SU-DHL-6 (cell line): ENCODE data around the gene NCKAP1.

Experiments used
- H2AFZ ChIP-seq: fragments of 200-600 bp; sonication (generic); 2 replicates; pipeline ENCODE4 v1.6.1; 2014; ENCODE audit warnings: low read depth, mild to moderate bottlenecking, moderate library complexity, mixed read lengths, antibody characterized with exemption, low read length; ENCODE audit not compliant: severe bottlenecking
- H3F3A ChIP-seq: fragments of 200-600 bp; shearing (Covaris generic); 2 replicates; pipeline ENCODE4 v1.6.0; 2016; ENCODE audit warnings: antibody characterized with exemption, mild to moderate bottlenecking; ENCODE audit not compliant: insufficient read depth
- H3K27ac ChIP-seq: fragments of 200-600 bp; sonication (generic); 2 replicates; pipeline ENCODE4 v1.5.1; 2016; ENCODE audit warnings: low read depth, mild to moderate bottlenecking, low read length, moderate library complexity, mixed read lengths
- H3K27me3 ChIP-seq: fragments of 200-600 bp; sonication (generic), shearing (Covaris generic); 2 replicates; pipeline ENCODE4 v1.6.0; 2014; ENCODE audit warnings: mild to moderate bottlenecking, low read length
- H3K36me3 ChIP-seq: fragments of 200-600 bp; sonication (generic); 2 replicates; pipeline ENCODE4 v1.6.1; 2014; ENCODE audit warnings: mild to moderate bottlenecking, low read length, mixed read lengths
- H3K4me2 ChIP-seq: fragments of 300-600, 200-600 bp; shearing (Covaris generic), sonication (generic); 2 replicates; pipeline ENCODE4 v1.6.0; 2014; ENCODE audit warnings: low read length, low read depth, mild to moderate bottlenecking; ENCODE audit not compliant: poor library complexity, severe bottlenecking
- H3K4me3 ChIP-seq: fragments of 200-600 bp; sonication (generic); 2 replicates; pipeline ENCODE4 v1.5.1; 2014; ENCODE audit warnings: antibody characterized with exemption, low read length, mild to moderate bottlenecking, mixed read lengths; ENCODE audit not compliant: insufficient read depth, poor library complexity, severe bottlenecking
- H3K79me2 ChIP-seq: fragments of 200-600 bp; sonication (generic); 2 replicates; pipeline ENCODE4 v1.6.1; 2014; ENCODE audit warnings: mild to moderate bottlenecking, low read length, moderate library complexity; ENCODE audit not compliant: insufficient read depth
- H3K9ac ChIP-seq: fragments of 200-600 bp; sonication (generic); 2 replicates; pipeline ENCODE4 v1.7.0; 2014; ENCODE audit warnings: mild to moderate bottlenecking, low read length
- H3K9me2 ChIP-seq: fragments of 200-600 bp; sonication (generic); replicated peaks from 2 replicates; pipeline ENCODE4 v1.6.1; 2014; ENCODE audit warnings: low read length; ENCODE audit not compliant: insufficient read depth
- H3K9me3 ChIP-seq: fragments of 200-600 bp; sonication (generic); 2 replicates; pipeline ENCODE4 v1.6.1; 2014; ENCODE audit warnings: low read length, mixed read lengths; ENCODE audit not compliant: insufficient read depth
- H4K20me1 ChIP-seq: fragments of 200-600 bp; sonication (generic); 2 replicates; pipeline ENCODE4 v1.6.1; 2014; ENCODE audit warnings: low read depth, mild to moderate bottlenecking, antibody characterized with exemption, low read length, moderate library complexity, mixed read lengths
- EZH2phosphoT487 ChIP-seq: fragments of 200-600 bp; sonication (generic), shearing (Covaris generic); conservative IDR thresholded peaks from 2 replicates; pipeline ENCODE4 v1.6.1; 2018; ENCODE audit warnings: mild to moderate bottlenecking, antibody characterized with exemption, low read length, moderate library complexity, mixed read lengths
- TF ChIP-seq, protein P1 (sequence below): fragments of 200-600 bp; sonication (generic); IDR thresholded peaks from one replicate; pipeline ENCODE4 v1.5.1; 2017; ENCODE audit warnings: antibody characterized with exemption, mild to moderate bottlenecking, low read length, moderate library complexity; ENCODE audit not compliant: insufficient read depth, poor library complexity, severe bottlenecking

NCKAP1 gene

GRCh38 chr2:183010112-183010511 is 28.1 kb downstream of the NCKAP1 start:
- Histone ChIP-seq H3K79me2 (no peaks in the 10 kb centered on the region), H3K9me2 (no peaks in the 10 kb centered on the region), H3F3A (no peaks in the 10 kb centered on the region), H3K4me2 (no peak overlapping the region), H3K27ac (no peak overlapping the region), H2AFZ (no peak overlapping the region), H3K9ac (no peak overlapping the region), H3K36me3 (no peaks in the 10 kb centered on the region), H3K4me3 (no peak overlapping the region), H3K9me3 (no peaks in the 10 kb centered on the region), H3K27me3 (no peaks in the 10 kb centered on the region), H4K20me1 (no peaks in the 10 kb centered on the region)
- TF ChIP-seq, protein P1, sequence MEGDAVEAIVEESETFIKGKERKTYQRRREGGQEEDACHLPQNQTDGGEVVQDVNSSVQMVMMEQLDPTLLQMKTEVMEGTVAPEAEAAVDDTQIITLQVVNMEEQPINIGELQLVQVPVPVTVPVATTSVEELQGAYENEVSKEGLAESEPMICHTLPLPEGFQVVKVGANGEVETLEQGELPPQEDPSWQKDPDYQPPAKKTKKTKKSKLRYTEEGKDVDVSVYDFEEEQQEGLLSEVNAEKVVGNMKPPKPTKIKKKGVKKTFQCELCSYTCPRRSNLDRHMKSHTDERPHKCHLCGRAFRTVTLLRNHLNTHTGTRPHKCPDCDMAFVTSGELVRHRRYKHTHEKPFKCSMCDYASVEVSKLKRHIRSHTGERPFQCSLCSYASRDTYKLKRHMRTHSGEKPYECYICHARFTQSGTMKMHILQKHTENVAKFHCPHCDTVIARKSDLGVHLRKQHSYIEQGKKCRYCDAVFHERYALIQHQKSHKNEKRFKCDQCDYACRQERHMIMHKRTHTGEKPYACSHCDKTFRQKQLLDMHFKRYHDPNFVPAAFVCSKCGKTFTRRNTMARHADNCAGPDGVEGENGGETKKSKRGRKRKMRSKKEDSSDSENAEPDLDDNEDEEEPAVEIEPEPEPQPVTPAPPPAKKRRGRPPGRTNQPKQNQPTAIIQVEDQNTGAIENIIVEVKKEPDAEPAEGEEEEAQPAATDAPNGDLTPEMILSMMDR = no peak
- no peak for TF ChIP-seq EZH2phosphoT487

- H4K20me1 ChIP-seq = no peaks in the 10 kb centered on the region
- H3K9ac ChIP-seq = no peak overlapping the region
- H3K27me3 ChIP-seq = no peaks in the 10 kb centered on the region
- TF ChIP-seq EZH2phosphoT487 = no peak
- TF ChIP-seq, protein P1 = no peak
- H3K36me3 ChIP-seq = no peaks in the 10 kb centered on the region
- no peak overlapping the region for H3K4me2 ChIP-seq
- no peak overlapping the region for H3K27ac ChIP-seq
- no peaks in the 10 kb centered on the region for H3K9me3 ChIP-seq
- no peaks in the 10 kb centered on the region for H3K9me2 ChIP-seq
- no peaks in the 10 kb centered on the region for H3K79me2 ChIP-seq
- no peaks in the 10 kb centered on the region for H3F3A ChIP-seq
- no peak overlapping the region for H2AFZ ChIP-seq
- H3K4me3 ChIP-seq = no peak overlapping the region
Observed at GRCh38 chr2:183009249-183009899, 28.9 kb downstream of the NCKAP1 start.

- TF ChIP-seq, protein P1 = no peak
- TF ChIP-seq EZH2phosphoT487 = no peak
- Histone ChIP-seq H3K9me2 (no peaks in the 10 kb centered on the region), H3K27me3 (no peaks in the 10 kb centered on the region), H3F3A (no peaks in the 10 kb centered on the region), H2AFZ (no peak overlapping the region), H3K4me2 (no peak overlapping the region), H3K36me3 (no peaks in the 10 kb centered on the region), H4K20me1 (no peaks in the 10 kb centered on the region), H3K9ac (no peak overlapping the region), H3K27ac (no peak overlapping the region), H3K79me2 (no peaks in the 10 kb centered on the region), H3K4me3 (no peak overlapping the region), H3K9me3 (no peaks in the 10 kb centered on the region)
Observed at GRCh38 chr2:183001948-183002347, 36.3 kb downstream of the NCKAP1 start.
